SK-N-DZ (cell line): ENCODE data around the gene CD300H.
"Not testable (repeated sequence)": the region's sequence is repeated elsewhere in the genome, so short reads cannot be mapped to it uniquely, and the experiment has no call there.

Experiments
- DNase-seq: peaks from one replicate; pipeline ENCODE4 v3.0.0-alpha.2; 2015; ENCODE audit warnings: low spot score

CD300H gene

DNA sequence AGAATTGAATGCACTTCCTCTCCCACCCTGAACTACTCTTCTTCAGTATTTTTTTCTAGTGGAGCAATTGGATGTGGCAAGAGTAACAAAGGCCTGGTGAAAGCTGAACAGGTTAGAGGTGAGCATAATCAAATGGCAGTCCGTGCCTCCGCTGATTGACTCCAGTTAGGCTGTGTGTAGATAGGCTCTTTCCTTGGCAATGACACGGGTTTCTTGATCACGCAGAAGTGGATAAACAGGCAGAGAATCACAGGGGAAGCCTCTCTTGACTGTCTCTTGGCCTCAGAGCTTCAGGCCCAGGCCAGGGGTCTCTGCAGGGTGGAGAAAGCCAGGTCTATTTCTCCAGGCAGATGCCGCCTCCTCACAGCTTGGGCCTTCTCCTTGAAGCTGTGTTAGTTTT, 40.2 kb downstream of the CD300H start:
- no peak for DNase-seq

DNA sequence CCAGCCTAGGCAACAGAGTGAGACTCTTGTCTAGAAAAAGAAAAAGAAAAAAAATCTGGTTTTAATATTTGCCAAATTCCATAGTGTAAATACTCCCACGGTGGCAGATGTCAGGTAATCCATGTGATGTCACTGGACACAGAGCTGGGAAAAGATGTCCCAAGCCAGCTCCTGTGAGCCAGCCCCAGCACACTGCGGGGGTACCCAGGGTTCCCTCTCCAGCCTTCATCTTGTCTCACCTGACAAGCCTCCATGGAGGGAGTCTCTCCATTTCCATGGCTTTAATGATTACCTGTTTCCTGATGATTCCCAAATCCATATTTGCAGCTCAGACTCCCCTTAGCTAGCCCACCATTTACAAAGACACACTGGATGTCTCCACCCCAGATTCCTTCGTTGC, 40.6 kb downstream of the CD300H start:
- no peak for DNase-seq

GRCh38 chr17:74525781-74526288, 41.5 kb downstream of the CD300H start:
- DNase-seq = no peak

DNA sequence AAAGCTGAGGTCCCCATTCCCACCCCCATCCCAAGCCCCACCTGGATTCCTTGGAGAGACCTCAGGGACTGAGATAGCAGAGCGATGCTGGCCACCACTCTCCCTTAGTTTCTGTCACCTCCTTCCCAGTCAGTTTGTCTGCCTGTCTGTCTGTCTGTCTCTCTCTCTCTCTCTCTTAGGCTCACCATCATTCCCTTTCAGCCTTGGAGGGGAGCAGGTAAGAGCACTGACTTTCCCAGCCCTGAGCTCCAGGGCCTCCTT, 41.9 kb downstream of the CD300H start:
- DNase-seq = no peak

DNA sequence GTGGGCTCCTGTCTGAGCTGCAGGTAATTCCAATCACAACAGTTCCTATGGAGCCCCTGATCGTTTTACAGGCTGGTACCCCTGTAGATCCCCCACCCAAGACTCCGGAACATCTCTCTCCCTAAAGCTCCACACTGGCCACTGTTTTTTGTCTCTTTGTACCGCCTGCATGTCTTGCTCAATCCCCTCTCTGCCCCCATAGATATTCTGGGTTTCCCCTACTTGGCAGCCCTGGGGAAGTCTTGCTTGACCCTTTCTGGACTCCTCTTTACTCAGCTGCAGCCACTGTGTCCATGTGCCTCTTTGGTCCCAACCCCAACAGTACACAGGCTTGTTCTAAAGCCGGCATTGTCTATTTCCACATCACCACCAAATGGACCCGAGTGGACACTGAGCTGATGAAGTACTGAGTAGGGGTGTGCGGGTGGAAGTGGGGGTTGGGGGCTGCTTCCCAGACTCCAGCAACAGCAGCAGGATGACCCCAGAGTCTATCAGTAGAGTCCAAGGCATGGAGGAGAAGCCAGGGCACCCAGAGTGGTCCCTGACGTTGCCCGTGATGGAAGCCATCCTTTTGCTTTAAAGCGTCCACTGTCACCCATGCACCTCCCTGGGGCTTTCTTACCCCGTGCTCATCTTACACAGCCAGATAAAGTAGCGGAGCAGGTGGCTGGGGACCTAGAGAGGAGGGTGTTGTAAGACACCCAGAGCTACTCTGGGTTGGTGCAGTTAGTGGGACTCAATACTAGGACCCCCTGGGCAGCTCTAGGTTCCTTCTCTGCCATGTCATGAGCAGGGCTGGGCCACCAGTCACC, 42.5 kb downstream of the CD300H start:
- no peak for DNase-seq

- no peak for DNase-seq
Observed at GRCh38 chr17:74523308-74523707, 44.0 kb downstream of the CD300H start.

GRCh38 chr17:74522381-74523105, 44.8 kb downstream of the CD300H start:
- DNase-seq = no peak

- no peak for DNase-seq
Observed at GRCh38 chr17:74521701-74522201, 45.6 kb downstream of the CD300H start.

- no peak for DNase-seq
Observed at GRCh38 chr17:74520790-74521480, 46.4 kb downstream of the CD300H start.

GRCh38 chr17:74520016-74520434, 47.3 kb downstream of the CD300H start:
- DNase-seq = no peak

- not testable (repeated sequence) for DNase-seq
Observed at GRCh38 chr17:74518413-74518981, 48.8 kb downstream of the CD300H start.

DNA sequence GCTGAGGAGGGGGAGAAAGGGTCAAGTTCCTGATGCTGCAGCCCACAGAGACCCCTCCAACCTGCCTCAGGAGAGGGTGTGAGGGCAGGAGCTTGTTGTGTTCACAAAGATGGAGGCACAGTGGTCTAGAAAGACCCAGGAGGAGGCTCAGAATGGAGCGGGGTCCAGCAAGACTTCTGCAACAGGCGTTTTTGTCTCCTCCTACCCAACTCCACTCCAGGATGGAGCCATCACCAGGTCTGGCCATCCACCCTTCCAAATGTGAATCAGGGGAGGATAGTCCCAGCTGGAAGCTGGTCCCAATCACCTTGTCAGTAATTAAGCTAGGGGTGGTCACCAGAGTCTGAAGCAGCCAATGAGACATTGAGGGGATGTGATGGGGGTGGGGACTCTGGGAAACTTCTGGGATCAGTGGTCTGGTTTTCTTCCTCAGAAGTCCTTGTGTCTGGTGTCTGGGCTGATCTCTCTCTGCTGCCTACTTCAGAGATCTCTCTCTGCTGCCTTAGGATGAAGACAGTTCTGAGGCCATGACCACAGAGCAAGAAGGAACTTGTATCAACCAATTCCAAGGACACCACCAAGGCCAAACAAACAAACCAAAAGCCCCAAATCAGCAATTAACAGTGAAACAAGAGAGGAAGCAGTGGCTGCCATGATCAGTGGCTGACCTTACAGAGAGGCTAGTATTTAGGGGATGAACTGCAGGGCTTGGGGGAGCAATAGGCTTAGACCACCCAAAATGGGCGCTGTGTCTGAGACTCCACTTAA, 50.6 kb downstream of the CD300H start:
- no peak for DNase-seq

DNA sequence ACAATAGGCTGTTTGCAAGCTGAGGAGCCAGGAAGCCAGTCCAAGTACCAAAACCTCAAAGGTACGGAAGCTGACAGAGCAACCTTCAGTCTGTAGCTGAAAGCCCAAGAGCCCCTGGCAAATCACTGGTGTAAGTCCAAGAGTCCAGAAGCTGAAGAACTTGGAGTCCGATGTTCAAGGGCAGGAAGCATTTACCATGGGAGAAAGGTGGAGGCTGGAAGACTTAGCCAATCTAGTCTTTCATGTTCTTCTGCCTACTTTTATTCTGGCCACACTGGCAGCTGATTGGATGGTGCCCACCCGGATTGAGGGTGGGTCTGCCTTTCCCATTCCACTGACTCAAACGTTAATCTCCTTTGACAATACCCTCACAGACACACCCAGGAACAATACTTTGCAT, 51.4 kb downstream of the CD300H start:
- no peak for DNase-seq

DNA sequence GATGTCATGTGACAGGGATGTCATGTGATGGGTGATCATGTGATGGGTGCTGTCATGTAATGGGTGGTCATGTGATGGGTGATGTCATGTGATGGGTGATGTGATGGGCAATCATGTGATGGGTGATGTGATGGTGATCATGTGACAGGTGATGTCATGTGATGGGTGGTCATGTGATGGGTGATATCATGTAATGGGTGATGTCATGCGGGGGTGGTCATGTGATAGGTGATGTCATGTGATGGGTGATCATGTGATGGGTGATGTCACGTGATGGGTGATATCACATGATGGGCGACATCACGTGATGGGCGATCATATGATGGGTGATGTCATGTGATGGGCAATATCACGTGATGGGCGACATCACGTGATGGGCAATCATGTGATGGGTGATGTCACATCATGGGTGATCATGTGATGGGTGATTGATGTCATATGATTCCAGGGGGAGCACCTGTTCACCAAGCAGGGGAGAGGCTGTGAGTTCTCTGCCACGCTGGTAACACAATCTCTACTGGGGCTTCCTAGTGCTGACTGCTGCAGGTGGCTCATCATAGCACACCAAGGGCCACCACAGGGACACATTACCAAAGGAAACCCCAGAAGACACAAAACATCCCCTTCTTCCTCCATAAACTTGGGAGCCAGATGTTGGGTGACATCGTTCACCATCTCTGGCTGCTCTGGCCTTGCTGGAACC, 52.5 kb downstream of the CD300H start:
- peak; percentile 42 for DNase-seq

- peak; percentile 52 for DNase-seq
Observed at GRCh38 chr17:74513987-74514631, 53.2 kb downstream of the CD300H start.

- no peak for DNase-seq
Observed at GRCh38 chr17:74512624-74513091, 54.7 kb downstream of the CD300H start.

- no peak for DNase-seq
Observed at GRCh38 chr17:74512036-74512435, 55.3 kb downstream of the CD300H start.
